ENCODE measurements around the gene MYMK. TPM values are rescaled to one million over a fixed set of nuclear protein-coding genes. Genes with fewer than 3 reads are reported as not detected.

The MYMK gene
- total and polyA plus RNA-seq, 2 experiments from 2014 or later = 1.3 TPM; not detected in 1

DNA sequence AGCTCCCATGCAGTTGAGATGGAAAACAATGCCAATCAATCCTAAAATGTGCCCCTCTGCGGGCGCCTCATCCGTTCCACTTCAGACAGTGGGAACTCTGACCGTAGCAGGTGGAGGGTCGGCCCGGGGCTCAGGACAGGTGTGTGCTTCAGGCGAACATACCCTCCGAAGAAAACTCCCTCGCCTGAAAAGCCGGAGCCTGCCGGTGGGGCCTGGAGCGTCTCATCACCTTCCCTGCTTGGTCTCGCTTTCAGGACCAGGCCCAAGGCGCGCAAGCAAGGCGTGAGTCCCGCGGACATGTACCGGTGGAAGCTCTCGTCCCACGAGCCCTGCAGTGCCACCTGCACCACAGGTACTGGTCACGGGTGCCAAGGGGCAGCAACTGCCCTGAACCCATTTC lies 36.2 kb upstream of the MYMK start:
- TF ChIP-seq, protein P1, sequence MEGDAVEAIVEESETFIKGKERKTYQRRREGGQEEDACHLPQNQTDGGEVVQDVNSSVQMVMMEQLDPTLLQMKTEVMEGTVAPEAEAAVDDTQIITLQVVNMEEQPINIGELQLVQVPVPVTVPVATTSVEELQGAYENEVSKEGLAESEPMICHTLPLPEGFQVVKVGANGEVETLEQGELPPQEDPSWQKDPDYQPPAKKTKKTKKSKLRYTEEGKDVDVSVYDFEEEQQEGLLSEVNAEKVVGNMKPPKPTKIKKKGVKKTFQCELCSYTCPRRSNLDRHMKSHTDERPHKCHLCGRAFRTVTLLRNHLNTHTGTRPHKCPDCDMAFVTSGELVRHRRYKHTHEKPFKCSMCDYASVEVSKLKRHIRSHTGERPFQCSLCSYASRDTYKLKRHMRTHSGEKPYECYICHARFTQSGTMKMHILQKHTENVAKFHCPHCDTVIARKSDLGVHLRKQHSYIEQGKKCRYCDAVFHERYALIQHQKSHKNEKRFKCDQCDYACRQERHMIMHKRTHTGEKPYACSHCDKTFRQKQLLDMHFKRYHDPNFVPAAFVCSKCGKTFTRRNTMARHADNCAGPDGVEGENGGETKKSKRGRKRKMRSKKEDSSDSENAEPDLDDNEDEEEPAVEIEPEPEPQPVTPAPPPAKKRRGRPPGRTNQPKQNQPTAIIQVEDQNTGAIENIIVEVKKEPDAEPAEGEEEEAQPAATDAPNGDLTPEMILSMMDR (IDR thresholded peaks at IDR 0.05; ENCODE audit: poor library complexity) = no peak
- TF ChIP-seq EZH2 (IDR thresholded peaks at IDR 0.05; ENCODE audit: borderline replicate concordance) (no peak), EZH2phosphoT487 (IDR thresholded peaks at IDR 0.05; ENCODE audit: low read depth, severe bottlenecking, unreplicated experiment) (no peak)
- Histone ChIP-seq H3K27ac (no peak overlapping the region), H3K9me3 (ENCODE audit: low read depth) (no peaks in the 10 kb centered on the region), H3K36me3 (replicated peaks; ENCODE audit: insufficient read depth, low read depth) (no peaks in the 10 kb centered on the region), H3K79me2 (no peaks in the 10 kb centered on the region), H3K9me2 (replicated peaks; ENCODE audit: insufficient read depth) (no peaks in the 10 kb centered on the region), H3K27me3 (no peaks in the 10 kb centered on the region), H2AFZ (no peak overlapping the region), H3K4me3 (no peak overlapping the region), H3K4me2 (no peak overlapping the region), H4K20me1 (ENCODE audit: insufficient read depth, poor library complexity, severe bottlenecking) (no peaks in the 10 kb centered on the region), H3K4me1 (ENCODE audit: insufficient read depth) (peaks cover 33% of the 10 kb centered on the region)
- no peak for DNase-seq (ENCODE audit: low spot score)
- 96% methylated on average over 22 of the region's 22 CpGs for WGBS (ENCODE audit: low lambda C conversion rate, missing lambda C conversion rate)

DNA sequence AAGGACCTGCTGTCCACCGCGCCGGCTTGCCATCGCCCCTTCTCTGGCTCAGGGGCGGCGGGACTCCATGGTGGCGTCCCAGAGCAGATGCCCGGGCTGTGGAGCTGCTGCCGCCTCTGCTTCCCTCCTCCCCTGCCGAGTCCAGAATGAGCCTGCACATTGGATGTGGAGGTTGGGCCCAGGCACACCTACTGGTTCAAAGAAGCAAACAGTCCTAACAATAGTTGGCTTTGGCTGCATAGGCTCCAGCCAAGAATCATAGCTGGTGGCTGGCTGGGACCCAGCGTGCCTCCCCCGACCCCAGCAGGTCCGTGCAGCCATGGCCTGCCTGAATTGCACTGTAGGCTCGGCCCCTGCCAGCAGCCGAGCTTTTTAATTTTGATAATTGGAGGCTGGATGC lies 35.6 kb upstream of the MYMK start:
- Histone ChIP-seq H3K27me3 (no peaks in the 10 kb centered on the region), H3K4me2 (no peak overlapping the region), H3K79me2 (no peaks in the 10 kb centered on the region), H2AFZ (no peak overlapping the region), H3K4me1 (ENCODE audit: insufficient read depth) (peaks cover 27% of the 10 kb centered on the region), H3K9me2 (replicated peaks; ENCODE audit: insufficient read depth) (no peaks in the 10 kb centered on the region), H4K20me1 (ENCODE audit: insufficient read depth, poor library complexity, severe bottlenecking) (no peaks in the 10 kb centered on the region), H3K27ac (no peak overlapping the region), H3K9me3 (ENCODE audit: low read depth) (no peaks in the 10 kb centered on the region), H3K4me3 (no peak overlapping the region), H3K36me3 (replicated peaks; ENCODE audit: insufficient read depth, low read depth) (no peaks in the 10 kb centered on the region)
- 90% methylated on average over 15 of the region's 15 CpGs for WGBS (ENCODE audit: low lambda C conversion rate, missing lambda C conversion rate)
- TF ChIP-seq EZH2 (IDR thresholded peaks at IDR 0.05; ENCODE audit: borderline replicate concordance) (no peak), EZH2phosphoT487 (IDR thresholded peaks at IDR 0.05; ENCODE audit: low read depth, severe bottlenecking, unreplicated experiment) (no peak)
- TF ChIP-seq, protein P1 (IDR thresholded peaks at IDR 0.05; ENCODE audit: poor library complexity) = no peak
- no peak for DNase-seq (ENCODE audit: low spot score)

DNA sequence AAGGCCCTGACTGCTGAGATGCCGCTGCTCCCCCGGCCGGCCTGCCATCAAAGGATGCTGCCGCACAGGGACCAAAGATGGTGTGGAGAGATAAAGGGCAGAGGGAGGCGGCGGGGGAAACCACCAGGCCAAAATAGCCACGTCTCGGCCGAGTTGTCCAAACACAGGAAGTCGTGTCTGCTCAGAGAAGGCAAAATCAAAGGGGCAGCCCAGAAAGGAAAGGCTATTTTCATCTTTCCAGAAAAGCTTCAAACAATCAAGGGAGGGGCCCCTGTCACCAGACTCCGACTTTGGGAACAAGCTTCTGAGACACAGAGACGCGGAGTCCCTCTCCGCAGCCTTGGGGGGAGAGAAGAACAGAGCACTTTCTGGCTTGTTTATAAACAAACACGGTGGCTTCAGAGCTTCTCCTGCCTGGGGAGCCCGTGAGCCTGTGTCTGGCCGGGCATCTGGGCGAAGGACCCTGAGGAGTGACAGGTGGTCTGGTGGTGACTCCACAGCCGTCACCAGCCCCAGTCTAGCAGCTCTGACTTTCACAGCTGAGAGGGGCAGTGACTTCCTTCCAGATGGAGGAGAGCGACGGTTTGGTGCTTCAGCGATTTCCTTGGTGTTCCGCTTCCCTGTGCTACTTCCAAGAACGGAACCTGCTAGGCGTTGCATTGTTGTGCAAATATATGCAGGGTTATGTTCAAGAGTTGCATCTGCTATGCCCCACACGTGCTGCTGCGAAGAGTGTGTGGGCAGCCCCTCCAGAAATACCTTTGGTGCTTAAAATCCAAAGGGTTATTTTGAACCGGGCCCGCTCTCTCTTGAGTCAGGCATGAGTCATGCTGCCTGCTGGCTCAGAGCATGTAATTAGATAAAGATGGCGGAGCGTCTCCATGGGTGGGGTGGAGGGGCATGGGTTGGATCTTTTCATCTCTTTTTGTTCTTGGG lies 33.7 kb upstream of the MYMK start:
- no peaks in the 10 kb centered on the region for H3K9me3 ChIP-seq (ENCODE audit: low read depth)
- H3K27ac ChIP-seq = peak overlapping the region; percentile 49
- no peaks in the 10 kb centered on the region for H4K20me1 ChIP-seq (ENCODE audit: insufficient read depth, poor library complexity, severe bottlenecking)
- H2AFZ ChIP-seq = no peak overlapping the region
- peaks cover 19% of the 10 kb centered on the region for H3K4me1 ChIP-seq (ENCODE audit: insufficient read depth)
- H3K79me2 ChIP-seq = no peaks in the 10 kb centered on the region
- H3K36me3 ChIP-seq (replicated peaks; ENCODE audit: insufficient read depth, low read depth) = no peaks in the 10 kb centered on the region
- peak; percentile 67 for DNase-seq (ENCODE audit: low spot score)
- no peaks in the 10 kb centered on the region for H3K27me3 ChIP-seq
- 21% methylated on average over 31 of the region's 31 CpGs for WGBS (ENCODE audit: low lambda C conversion rate, missing lambda C conversion rate)
- H3K9me2 ChIP-seq (replicated peaks; ENCODE audit: insufficient read depth) = no peaks in the 10 kb centered on the region
- no peak for TF ChIP-seq EZH2phosphoT487 (IDR thresholded peaks at IDR 0.05; ENCODE audit: low read depth, severe bottlenecking, unreplicated experiment)
- TF ChIP-seq EZH2 (IDR thresholded peaks at IDR 0.05; ENCODE audit: borderline replicate concordance) = no peak
- TF ChIP-seq, protein P1 (IDR thresholded peaks at IDR 0.05; ENCODE audit: poor library complexity) = no peak
- H3K4me2 ChIP-seq = peak overlapping the region; percentile 21
- no peak overlapping the region for H3K4me3 ChIP-seq

Data from hepatocyte (in vitro differentiated cells).